Left kidney (tissue), 2 donors: ENCODE measurements around the gene KCNS1. TPM values are rescaled to one million over a fixed set of nuclear protein-coding genes. Genes with fewer than 3 reads are reported as not detected.

ENCODE experiments used
- DNase-seq: peaks from one replicate; pipeline ENCODE4 v3.0.0-alpha.2; 2013
- polyA plus RNA-seq: library from polyadenylated mRNA; unstranded; fragments of 120-200 nt; gene quantifications from one replicate; pipeline ENCODE4 v1.2.1, GENCODE V29; 2013; ENCODE audit not compliant: insufficient read length

The KCNS1 gene
- polyA plus RNA-seq, 1 donor, result 0.55 TPM

DNA sequence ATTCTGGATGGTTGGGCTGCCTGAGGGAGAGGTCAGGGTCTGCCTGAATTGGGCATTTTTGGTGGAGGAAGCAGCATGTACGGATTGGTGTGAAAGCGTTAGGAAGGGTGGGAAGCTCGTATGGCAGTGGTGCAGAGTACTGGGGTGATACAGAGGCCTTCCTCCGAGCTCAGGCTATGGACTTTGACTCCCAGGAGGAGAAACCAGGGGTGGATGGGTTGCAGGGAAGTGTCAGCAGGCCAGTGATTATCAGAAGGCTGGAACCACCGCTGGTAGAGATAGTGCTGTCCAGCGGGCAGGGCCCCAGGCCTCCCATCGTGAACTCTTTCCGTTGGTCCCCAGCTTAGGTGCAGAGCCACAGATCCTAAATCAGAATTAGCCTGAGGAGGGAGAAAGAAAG, 8.7 kb upstream of the KCNS1 start:
- no peak for DNase-seq

DNA sequence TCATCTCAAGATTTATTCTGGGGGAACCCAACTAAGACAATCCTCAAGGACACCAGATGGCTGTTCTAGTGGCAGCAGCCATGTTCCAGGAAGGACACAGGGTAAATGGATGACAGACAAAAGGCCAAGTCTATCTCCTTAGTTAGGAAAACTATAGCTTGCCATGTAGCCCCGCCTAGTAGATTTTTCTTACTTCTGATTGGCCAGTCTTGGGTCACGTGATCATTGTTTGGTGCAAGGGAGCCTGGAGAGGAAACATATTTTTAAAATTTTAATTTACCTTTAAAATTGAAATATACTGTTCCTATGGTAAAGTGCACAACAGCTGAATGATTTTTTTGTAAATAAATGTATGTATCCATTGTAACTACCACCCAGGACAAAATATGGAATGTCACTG, 4.4 kb upstream of the KCNS1 start:
- no peak for DNase-seq

GRCh38 chr20:45104786-45105185, 3.9 kb upstream of the KCNS1 start:
- DNase-seq, result no peak

DNA sequence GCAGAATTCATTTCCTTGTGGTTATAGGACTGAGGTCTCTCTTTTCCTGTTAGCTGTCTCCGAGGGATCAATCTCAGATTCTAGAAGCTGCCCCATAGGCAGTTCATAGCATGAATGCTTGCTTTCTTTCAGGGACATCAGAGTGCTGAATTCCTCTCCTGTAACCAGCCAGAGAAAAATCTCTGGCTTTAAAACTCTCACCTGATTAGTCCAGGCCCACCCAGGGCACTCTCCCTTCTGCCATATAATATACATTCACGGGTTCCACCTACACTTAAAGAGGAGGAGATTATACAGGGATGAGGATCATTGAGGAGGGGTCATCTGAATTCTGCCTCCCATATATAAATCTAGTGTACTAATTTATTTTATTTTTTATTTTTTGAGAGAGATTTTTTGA, 2.1 kb upstream of the KCNS1 start:
- DNase-seq, result no peak

GRCh38 chr20:45101333-45101850, 465 bp upstream of the KCNS1 start:
- DNase-seq, result no peak

- peak; percentile 32 for DNase-seq
These were observed 2.7 kb downstream of the KCNS1 start for GRCh38 chr20:45098103-45098773.

DNA sequence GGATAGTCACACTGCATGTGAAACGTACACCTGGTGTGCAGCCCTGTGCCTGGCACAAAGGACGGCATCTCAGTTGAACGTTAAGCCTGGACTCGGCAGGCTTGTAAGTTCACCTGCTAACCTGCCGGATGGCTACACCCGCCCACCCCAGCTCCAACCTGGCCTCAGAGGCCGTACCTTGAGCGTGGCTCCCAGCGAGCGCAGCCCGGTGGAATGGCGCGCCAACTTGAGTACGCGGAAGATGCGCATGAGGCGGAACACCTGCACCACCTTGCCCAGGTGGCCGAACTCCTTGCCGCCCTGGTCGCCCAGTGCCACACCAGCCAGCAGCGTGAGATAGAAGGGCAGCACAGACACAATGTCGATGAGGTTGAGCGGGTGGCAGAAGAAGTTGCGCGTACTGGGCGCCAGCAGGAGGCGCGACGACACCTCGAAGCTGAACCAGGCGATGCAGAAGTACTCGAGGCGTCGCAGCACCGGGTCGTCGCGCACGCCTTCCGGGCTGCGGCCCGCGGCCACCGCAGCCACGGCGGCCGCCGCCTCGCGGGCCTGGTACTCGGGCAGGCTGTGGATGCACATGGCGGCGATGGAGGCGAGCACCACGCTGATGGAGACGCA, 3.3 kb downstream of the KCNS1 start:
- DNase-seq, result peak; percentile 31

DNA sequence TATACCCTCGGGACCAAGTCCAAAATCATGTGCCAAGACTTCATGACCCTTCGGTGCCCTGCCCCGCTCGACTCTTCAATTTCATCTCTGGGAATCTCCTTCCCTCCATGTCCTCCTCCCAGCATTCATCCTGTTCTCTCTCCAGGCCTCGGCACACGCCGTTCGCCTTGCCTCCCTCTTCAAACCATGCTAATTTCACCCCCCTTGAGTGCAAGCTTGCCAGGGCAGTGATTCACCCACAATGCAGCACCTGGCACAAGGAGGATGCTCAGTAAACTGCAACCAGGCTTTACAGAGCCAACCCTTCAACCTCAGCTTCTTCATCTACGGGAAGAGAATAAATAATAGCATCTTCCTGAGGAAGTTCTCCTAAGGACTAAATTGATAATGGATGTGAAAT, 4.1 kb downstream of the KCNS1 start:
- no peak for DNase-seq

DNA sequence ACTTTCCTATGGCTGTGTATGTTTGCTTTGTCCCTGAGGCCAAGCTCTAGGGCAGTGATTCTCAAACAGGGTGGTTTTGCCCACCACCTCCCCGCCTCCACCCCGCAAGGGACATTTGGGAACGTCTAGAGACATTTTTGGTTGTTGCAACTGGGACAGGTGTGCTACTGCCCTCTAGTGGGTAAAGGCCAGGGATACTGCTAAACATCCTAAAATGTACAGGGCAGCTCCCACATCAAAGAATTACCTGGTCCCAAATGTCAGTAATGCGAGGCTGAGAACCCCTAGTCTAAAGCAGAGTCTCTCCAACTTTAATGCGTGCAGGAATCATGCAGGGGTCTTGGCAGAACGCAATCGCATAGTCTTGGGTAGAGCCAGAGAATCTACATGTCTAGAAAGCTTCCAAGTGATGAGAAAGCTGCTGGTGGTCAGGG, 5.1 kb downstream of the KCNS1 start:
- peak; percentile 39 for DNase-seq

DNA sequence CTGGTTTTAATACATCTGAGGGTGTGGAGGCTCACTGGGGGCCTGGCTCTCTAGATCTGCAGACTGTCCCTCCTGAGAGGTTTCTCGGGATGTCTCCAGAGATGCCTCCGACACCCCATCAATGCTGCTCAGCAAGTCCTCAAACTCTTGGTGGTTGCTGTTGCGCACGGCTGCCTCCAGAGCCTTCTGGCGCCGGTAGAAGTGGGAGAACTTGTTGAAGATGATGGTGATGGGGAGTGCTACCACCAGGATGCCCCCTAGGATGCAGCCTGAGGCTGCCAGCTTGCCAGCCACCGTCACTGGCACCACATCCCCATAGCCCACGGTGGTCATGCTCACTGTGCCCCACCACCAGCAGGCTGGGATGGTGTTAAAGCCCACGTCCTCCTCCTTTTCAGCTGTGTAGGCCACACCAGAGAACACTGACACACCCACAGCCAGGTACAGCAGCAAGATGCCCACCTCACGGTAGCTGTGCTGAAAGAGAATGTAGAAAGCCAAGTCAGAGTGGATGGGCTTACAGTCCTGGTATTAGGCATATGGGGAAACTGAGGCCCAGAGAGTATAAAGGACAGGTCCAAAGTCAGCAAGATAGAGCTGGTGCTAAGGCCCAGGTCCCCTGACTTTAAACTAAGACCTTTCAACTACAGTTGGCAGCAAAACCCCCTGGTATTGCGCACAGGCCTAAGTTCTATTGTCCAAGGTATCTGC, 5.9 kb downstream of the KCNS1 start:
- DNase-seq, result no peak

DNA sequence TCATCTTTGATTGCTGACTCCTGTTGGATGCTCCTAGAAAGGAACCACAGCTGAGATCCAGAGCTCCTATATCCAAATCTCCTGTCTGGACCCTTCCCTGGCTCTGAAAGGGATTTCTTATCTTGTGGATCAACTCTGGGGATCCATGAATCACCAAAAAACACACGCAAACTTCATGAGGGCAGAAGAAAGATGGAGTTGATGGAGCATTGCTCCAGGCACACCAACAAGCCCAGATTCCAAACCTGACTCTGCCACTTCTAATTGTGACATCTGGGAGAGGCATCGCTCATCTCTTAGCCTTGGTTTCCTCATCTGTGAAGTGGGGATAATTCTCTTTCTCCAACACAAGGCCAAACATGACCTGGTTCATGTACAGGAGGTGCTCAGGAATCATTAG, 6.7 kb downstream of the KCNS1 start:
- no peak for DNase-seq

DNA sequence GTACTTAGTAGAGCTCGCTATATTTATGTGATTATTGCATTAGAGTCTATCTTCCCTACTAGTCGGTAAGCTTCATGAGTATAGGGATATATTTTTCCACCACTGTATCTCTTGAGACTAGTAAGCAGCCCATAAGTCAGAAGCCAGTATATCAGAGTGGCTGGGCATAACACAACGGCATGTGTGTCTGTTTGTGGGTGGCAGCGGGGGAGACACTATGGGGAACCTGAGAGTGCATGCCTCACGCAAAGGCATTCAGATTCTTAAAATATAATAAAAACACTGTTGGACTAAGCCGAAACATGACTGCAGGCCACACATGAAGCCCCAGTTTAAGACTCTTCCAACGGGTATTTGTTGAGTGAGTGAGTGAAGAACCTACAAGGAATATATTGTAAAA, 8.0 kb downstream of the KCNS1 start:
- no peak for DNase-seq

DNA sequence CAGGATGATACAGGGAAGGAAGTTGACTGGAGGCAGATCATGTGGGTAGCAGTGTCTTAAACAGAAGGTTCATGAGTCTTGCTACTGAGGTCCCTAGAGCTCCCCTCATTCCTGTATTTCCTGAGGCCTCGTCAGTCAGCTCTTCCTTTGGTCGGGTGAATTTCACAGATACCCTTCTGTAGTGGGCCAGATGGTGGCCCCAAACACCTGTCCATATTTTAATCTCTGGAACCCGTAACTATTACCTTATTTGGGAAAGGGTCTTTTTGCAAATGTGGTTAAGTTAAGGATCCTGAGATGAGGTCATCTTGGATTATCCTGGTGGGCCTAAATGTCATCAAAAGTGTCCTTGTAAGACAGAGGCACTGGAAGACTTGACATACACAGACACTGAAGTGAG, 9.6 kb downstream of the KCNS1 start:
- DNase-seq, result no peak

- no peak for DNase-seq
These were observed 10.4 kb downstream of the KCNS1 start for GRCh38 chr20:45090481-45090880.

DNA sequence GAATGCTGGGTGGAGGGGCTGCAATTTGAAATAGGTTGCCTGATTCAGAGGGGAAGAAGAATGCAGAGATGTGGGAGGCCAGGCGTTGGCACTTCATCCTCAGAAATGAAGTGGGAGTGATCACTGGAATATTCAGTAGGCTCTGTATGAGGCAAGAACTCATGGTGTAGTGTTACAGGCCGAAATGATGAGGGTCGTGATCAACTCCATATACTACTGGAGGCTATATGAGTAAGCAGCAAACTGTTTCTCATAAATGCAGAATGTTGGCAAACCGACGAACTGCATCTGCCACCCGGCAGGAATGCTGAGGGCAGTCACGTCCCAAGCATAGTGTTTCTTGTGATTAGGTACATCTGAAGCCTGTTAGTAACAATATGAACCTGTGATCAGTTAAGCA, 12.7 kb downstream of the KCNS1 start:
- DNase-seq, result peak; percentile 13

GRCh38 chr20:45087814-45088213, 13.1 kb downstream of the KCNS1 start:
- DNase-seq, result no peak

GRCh38 chr20:45087097-45087790, 13.7 kb downstream of the KCNS1 start:
- DNase-seq, result no peak

DNA sequence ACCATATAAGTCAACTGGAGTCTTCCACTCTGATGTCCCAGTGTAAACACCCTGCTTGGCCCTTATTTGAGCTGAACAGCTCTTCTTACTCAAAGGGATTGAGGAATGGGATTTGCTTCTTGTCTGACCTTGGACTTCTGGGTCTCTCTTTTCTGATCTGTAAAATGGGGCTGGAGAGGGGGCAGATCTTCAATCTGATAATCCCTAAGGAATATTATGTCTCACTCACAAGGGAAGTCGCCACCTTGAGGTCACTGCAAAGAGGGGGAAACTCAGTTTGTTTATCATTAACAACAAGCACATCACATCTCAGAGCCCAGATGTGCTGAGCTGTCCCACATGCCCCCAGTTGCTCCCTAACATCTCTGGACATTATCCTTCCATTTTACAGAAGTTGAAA, 15.1 kb downstream of the KCNS1 start:
- DNase-seq, result no peak

DNA sequence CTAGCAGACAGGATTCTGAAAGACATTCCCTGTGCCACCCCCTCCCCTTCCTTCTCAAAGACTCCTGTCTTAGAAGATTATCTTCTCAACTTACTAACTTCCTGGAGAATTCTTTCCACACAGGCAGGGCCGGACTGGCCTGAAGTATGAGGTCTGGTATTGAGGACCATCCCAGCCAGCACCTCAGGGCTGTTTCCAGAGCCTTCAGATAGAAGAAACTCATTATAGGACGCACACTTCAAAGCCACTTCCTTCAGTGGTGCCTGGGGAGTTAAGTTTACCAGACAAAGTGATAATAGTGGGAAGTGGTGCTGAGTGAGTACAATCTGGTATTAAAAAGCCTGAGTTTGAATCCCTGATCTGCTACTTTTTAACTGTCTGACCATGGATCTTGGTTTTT, 15.6 kb downstream of the KCNS1 start:
- no peak for DNase-seq

GRCh38 chr20:45083127-45083526, 17.8 kb downstream of the KCNS1 start:
- no peak for DNase-seq

- no peak for DNase-seq
These were observed 18.5 kb downstream of the KCNS1 start for GRCh38 chr20:45082468-45082867.

- DNase-seq, result no peak
These were observed 19.9 kb downstream of the KCNS1 start for GRCh38 chr20:45080867-45081624.
